ENCODE data around the gene OSBPL1A.

GRCh38 chr18:24204904-24205303 lies 192.7 kb downstream of the OSBPL1A start:
- TF ChIP-seq CTCF (IDR thresholded peaks at IDR 0.05), result no peak
- TF ChIP-seq ATF3 (CRISPR knock-in tag; conservative IDR thresholded peaks at IDR 0.05), result no peak
- TF ChIP-seq ESRRA (CRISPR knock-in tag; IDR thresholded peaks at IDR 0.05; ENCODE audit: borderline replicate concordance), result no peak
- TF ChIP-seq MLX (CRISPR knock-in tag; IDR thresholded peaks at IDR 0.05), result no peak
- no peak for TF ChIP-seq IRF2 (CRISPR knock-in tag; IDR thresholded peaks at IDR 0.05; ENCODE audit: borderline replicate concordance, low read depth)
- TF ChIP-seq GABPB1 (CRISPR knock-in tag; IDR thresholded peaks at IDR 0.05), result no peak
- TF ChIP-seq E2F1 (CRISPR knock-in tag; IDR thresholded peaks at IDR 0.05), result no peak
- no peak for TF ChIP-seq NR3C1 (CRISPR knock-in tag; conservative IDR thresholded peaks at IDR 0.05; ENCODE audit: low read depth)
- TF ChIP-seq MAX (CRISPR knock-in tag; IDR thresholded peaks at IDR 0.05), result no peak
- no peak for TF ChIP-seq FOXJ3 (CRISPR knock-in tag; IDR thresholded peaks at IDR 0.05; ENCODE audit: borderline replicate concordance)
- no peak for TF ChIP-seq GTF2I (CRISPR knock-in tag; conservative IDR thresholded peaks at IDR 0.05)
- no peak for TF ChIP-seq ATF6 (CRISPR knock-in tag; IDR thresholded peaks at IDR 0.05)

All from WTC11 (cell line).